Measurements from ENCODE around the gene EMC9.

The EMC9 gene

GRCh38 chr14:24122416-24122815 is 19.0 kb downstream of the EMC9 start:
- H3K4me3 Mint-ChIP-seq = no peak overlapping the region

GRCh38 chr14:24121210-24121609 is 20.2 kb downstream of the EMC9 start:
- no peak overlapping the region for H3K4me3 Mint-ChIP-seq
- H3K36me3 Mint-ChIP-seq = peaks cover 25% of the 10 kb centered on the region
- no peak for DNase-seq (ENCODE audit: low spot score in 2 of 2)
- ATAC-seq (ENCODE audit: low read depth) = no peak
- peak overlapping the region; percentile 98 for H3K27ac Mint-ChIP-seq
- H3K27me3 Mint-ChIP-seq = no peaks in the 10 kb centered on the region
- peaks cover 32% of the 10 kb centered on the region for H3K4me1 Mint-ChIP-seq
- H3K9me3 Mint-ChIP-seq = no peaks in the 10 kb centered on the region

More at GRCh38 chr14:24122416-24122815, 19.0 kb downstream of the EMC9 start:
- Mint-ChIP-seq H3K27ac (peak overlapping the region; percentile 98), H3K36me3 (peaks cover 19% of the 10 kb centered on the region), H3K27me3 (no peaks in the 10 kb centered on the region), H3K9me3 (no peaks in the 10 kb centered on the region), H3K4me1 (peaks cover 28% of the 10 kb centered on the region)
- DNase-seq (ENCODE audit: low spot score in 2 of 2) = no peak
- ATAC-seq (ENCODE audit: low read depth) = peak; percentile 66

DNA sequence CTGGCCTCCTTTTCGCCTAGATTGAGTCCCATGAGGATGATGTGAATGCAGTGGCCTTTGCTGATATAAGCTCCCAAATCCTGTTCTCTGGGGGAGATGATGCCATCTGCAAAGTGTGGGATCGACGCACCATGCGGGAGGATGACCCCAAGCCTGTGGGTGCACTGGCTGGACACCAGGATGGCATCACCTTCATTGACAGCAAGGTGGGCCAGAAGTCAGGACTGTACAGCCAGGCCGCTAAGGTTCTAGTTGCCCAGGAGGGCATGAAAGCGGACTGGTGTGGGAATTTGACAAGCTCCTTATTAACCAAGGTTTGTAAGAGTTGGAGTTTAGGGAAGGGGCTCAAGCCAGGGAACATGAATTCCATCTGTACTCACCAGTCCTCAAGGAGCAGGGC is 21.7 kb downstream of the EMC9 start:
- no peak overlapping the region for H3K4me3 Mint-ChIP-seq
- ATAC-seq (ENCODE audit: low read depth) = no peak

DNA sequence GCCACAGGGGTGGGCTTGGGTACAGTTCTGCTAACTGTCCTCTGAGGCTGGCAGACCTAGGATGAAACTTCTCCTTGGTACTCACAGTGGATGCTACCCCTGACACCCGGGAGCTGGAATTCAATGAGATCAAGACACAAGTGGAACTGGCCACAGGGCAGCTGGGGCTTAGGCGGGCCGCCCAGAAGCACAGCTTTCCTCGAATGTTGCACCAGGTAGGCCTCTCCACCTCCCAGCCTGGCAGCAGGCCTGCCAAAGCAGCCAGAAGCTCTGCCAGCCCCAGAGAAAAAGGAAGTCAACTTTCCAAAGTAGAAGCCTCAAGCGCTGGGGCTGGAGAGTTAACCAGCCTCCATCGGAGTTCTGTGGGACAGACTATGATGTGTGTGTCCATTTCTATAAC is 24.2 kb downstream of the EMC9 start:
- Mint-ChIP-seq H3K27ac (no peak overlapping the region), H3K4me3 (no peak overlapping the region), H3K27me3 (no peaks in the 10 kb centered on the region), H3K4me1 (peaks cover 18% of the 10 kb centered on the region), H3K9me3 (no peaks in the 10 kb centered on the region), H3K36me3 (peaks cover 21% of the 10 kb centered on the region)
- DNase-seq (ENCODE audit: low spot score in 2 of 2) = no peak
- no peak for ATAC-seq (ENCODE audit: low read depth)

More for the DNA sequence above, 21.7 kb downstream of the EMC9 start:
- no peak overlapping the region for H3K27ac Mint-ChIP-seq
- peaks cover 37% of the 10 kb centered on the region for H3K4me1 Mint-ChIP-seq
- peaks cover 25% of the 10 kb centered on the region for H3K36me3 Mint-ChIP-seq
- DNase-seq (ENCODE audit: low spot score in 2 of 2) = no peak
- H3K9me3 Mint-ChIP-seq = no peaks in the 10 kb centered on the region
- no peaks in the 10 kb centered on the region for H3K27me3 Mint-ChIP-seq

DNA sequence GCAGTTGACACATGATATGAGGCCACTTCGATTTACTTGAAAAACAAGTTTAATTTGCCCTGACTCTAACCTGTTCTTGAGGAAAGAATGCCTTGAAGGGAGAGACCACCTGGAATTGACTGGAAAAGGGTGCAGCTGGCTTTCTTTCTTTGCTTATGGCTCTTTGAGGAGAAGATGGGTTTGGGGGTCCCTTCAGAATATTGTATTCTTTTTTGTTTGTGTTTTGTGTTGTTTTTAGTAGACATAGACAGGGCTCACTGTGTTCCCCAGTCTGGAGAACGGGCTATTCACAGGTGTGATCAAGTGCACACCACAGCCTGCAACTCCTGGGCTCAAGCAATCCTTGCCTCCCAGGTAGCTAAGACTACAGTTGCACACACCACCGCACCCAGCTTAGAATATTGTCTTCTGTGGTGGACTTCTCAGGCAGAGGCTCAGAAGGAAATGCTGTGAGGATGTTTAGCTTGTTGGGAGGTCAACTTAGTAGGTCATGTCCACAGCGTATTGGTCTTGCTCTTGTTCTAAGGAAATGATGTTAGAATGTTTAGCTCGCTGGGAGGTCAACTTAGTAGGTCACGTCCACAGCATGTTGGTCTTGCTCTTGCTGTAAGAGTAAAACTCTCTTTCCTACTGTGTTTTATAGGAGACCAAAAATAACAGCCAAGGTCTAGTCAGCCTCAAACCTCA is 25.1 kb downstream of the EMC9 start:
- Mint-ChIP-seq H3K4me1 (peaks cover 16% of the 10 kb centered on the region), H3K27ac (peak overlapping the region; percentile 53), H3K4me3 (peak overlapping the region; percentile 99), H3K9me3 (no peaks in the 10 kb centered on the region), H3K36me3 (peaks cover 18% of the 10 kb centered on the region), H3K27me3 (no peaks in the 10 kb centered on the region)
- no peak for DNase-seq (ENCODE audit: low spot score in 2 of 2)
- no peak for ATAC-seq (ENCODE audit: low read depth)

- peak overlapping the region; percentile 99 for H3K4me3 Mint-ChIP-seq
- H3K27me3 Mint-ChIP-seq = no peaks in the 10 kb centered on the region
- peaks cover 18% of the 10 kb centered on the region for H3K36me3 Mint-ChIP-seq
- no peak for DNase-seq (ENCODE audit: low spot score in 2 of 2)
- peak overlapping the region; percentile 97 for H3K27ac Mint-ChIP-seq
- H3K4me1 Mint-ChIP-seq = peaks cover 16% of the 10 kb centered on the region
- no peaks in the 10 kb centered on the region for H3K9me3 Mint-ChIP-seq
- no peak for ATAC-seq (ENCODE audit: low read depth)
Observed at GRCh38 chr14:24115422-24116127, 25.8 kb downstream of the EMC9 start.

DNA sequence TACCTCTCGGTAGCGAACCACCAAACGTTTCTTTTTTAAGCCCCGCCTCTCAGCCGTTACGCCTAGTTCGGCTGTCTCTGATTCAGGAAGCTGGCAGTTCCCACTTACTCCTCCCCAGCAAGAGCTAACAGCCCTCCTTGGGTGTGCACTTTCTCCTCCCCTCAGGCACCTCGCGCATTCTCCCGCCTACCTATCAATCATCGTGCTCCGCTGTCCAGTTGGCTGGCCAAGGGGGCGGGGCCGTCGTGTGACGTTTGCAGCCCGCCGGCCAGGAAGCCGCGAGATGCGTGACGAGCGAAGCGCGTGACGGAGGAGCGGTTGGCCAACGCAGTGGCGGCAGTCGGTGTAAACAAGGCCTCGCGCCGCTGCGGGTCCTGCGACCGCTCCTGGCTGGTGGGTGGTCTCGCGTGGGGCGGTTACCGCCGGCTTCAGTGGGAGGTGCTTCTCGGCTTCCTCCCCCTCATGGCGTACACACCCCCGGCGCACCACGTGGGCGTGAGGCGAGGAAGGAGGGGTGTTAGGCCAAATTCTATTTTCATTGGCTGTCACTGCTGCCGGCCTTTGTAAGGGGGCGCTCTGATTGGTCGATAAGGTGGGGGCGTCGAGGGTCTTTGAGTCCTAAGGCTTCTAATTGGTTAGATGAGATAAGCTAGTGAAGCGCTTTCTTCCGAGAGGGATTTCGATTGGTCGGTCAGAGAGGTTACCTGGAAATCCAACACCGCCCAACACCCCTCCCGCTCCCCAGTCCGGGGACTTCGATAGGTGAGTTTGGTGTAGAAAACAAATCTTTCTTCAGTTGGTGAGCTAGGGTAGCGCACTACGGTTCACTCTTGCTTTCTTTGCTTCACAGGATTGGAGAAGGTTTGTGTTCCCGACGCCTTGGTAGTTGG is 26.6 kb downstream of the EMC9 start, which contains the start of the genes DCAF11 and NRL:
Gene DCAF11 (plus strand): TSS at position 246 of the 890 bp plus-strand sequence. CDS start 818 bp downstream, outside the sequence.
Gene NRL (minus strand): TSS at position 418 of the 890 bp plus-strand sequence. CDS start 32,101 bp downstream, outside the sequence.
- Mint-ChIP-seq H3K4me1 (peaks cover 16% of the 10 kb centered on the region), H3K27ac (peak within 1 kb of the TSS; percentile 97), H3K9me3 (no peaks in the 10 kb centered on the region), H3K4me3 (peak within 1 kb of the TSS; percentile 99), H3K27me3 (no peaks in the 10 kb centered on the region), H3K36me3 (peaks cover 18% of the 10 kb centered on the region)
- peak; percentile 81 for ATAC-seq (ENCODE audit: low read depth)
- peak; percentile 98 for DNase-seq (ENCODE audit: low spot score in 2 of 2)

DNA sequence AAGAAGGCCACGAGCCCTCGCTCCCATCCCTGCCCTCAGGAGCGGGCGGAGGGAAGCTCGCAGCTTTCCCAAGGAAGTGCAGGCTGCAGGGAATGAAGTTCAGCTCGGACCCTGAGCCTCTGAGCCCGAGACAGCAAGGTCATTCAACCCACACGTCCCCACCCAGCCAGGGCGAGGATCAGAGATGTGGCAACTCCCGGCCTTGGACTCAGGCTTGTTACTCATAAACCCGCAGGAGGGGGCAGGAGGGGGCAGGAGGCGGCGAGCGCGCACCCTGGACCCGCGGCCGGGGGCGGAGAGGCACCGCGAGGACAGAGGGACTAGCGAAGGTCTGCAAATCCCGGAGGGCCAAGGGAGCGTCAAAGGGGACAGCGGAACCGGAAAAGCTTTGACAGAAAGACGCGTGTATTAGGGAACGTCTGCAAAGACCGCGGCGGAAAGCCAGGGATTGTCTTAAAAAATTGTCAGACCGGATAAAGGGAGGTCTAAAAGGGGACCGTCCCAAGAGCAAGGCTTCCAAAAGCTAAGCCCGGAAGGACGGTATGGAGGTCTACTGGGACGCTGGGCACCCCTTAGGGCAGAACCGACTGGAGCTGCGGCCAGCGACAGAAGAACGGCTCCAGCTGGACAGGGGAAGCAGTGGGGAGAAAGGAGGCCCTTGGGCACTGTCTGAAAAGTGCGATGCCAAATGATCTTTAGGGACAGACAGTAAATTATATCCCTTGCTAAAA is 27.4 kb downstream of the EMC9 start:
- Mint-ChIP-seq H3K27me3 (no peaks in the 10 kb centered on the region), H3K9me3 (no peaks in the 10 kb centered on the region), H3K4me1 (peaks cover 16% of the 10 kb centered on the region), H3K27ac (peak overlapping the region; percentile 97), H3K4me3 (peak overlapping the region; percentile 99), H3K36me3 (peaks cover 12% of the 10 kb centered on the region)
- DNase-seq (ENCODE audit: low spot score in 2 of 2) = peak in 1 of 2 donors; percentile 74
- peak; percentile 17 for ATAC-seq (ENCODE audit: low read depth)

DNA sequence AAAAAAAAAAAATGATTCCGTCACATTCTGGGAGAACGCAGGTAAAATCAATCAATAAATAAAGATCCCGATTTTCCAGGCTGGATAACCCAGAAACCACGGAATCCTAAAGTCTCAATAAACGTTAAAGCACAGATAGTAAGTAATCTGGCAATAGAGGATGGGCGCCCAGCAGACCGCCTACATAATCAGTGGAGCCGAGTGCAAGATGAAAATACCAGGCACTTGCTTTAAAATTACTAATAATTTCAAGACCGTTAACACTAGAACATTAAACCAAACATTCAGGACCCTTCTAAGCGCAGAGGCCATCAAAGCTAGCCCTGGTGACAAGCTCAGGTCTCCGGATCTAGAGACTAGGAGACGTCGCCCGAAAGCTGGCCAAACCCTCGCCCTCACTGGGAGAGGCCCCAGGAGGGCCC is 28.0 kb downstream of the EMC9 start:
- peaks cover 20% of the 10 kb centered on the region for H3K4me1 Mint-ChIP-seq
- H3K27ac Mint-ChIP-seq = peak overlapping the region; percentile 97
- no peaks in the 10 kb centered on the region for H3K27me3 Mint-ChIP-seq
- H3K36me3 Mint-ChIP-seq = peaks cover 6% of the 10 kb centered on the region
- ATAC-seq (ENCODE audit: low read depth) = no peak
- H3K9me3 Mint-ChIP-seq = no peaks in the 10 kb centered on the region
- no peak for DNase-seq (ENCODE audit: low spot score in 2 of 2)
- H3K4me3 Mint-ChIP-seq = peak overlapping the region; percentile 99

- no peak for DNase-seq (ENCODE audit: low spot score in 2 of 2)
- no peaks in the 10 kb centered on the region for H3K9me3 Mint-ChIP-seq
- no peaks in the 10 kb centered on the region for H3K27me3 Mint-ChIP-seq
- H3K4me3 Mint-ChIP-seq = no peak overlapping the region
- peaks cover 9% of the 10 kb centered on the region for H3K4me1 Mint-ChIP-seq
- ATAC-seq (ENCODE audit: low read depth) = no peak
- no peak overlapping the region for H3K27ac Mint-ChIP-seq
- no peaks in the 10 kb centered on the region for H3K36me3 Mint-ChIP-seq
Observed at GRCh38 chr14:24110523-24110922, 30.9 kb downstream of the EMC9 start.

DNA sequence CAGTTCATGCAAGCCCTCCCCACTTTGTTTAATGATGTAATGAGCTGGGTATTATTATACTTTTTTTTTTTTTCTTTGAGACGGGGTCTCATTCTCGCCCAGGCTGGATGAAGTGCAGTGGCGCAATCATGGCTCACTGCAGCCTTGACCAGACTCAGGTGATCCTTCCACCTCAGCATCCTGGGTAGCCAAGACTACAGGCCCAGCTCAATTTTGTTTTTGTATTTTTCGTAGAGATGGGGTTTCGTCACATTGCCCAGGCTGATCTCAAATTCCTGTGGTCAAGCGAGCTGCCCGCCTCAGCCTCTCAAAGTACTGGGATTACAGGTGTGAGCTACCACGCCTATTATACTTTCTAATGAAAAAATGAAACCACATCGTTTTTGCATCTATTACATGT is 31.3 kb downstream of the EMC9 start:
- H3K4me3 Mint-ChIP-seq = no peak overlapping the region
- no peaks in the 10 kb centered on the region for H3K9me3 Mint-ChIP-seq
- H3K36me3 Mint-ChIP-seq = no peaks in the 10 kb centered on the region
- H3K27me3 Mint-ChIP-seq = no peaks in the 10 kb centered on the region
- H3K27ac Mint-ChIP-seq = no peak overlapping the region
- peaks cover 6% of the 10 kb centered on the region for H3K4me1 Mint-ChIP-seq
- no peak for ATAC-seq (ENCODE audit: low read depth)
- DNase-seq (ENCODE audit: low spot score in 2 of 2) = no peak

DNA sequence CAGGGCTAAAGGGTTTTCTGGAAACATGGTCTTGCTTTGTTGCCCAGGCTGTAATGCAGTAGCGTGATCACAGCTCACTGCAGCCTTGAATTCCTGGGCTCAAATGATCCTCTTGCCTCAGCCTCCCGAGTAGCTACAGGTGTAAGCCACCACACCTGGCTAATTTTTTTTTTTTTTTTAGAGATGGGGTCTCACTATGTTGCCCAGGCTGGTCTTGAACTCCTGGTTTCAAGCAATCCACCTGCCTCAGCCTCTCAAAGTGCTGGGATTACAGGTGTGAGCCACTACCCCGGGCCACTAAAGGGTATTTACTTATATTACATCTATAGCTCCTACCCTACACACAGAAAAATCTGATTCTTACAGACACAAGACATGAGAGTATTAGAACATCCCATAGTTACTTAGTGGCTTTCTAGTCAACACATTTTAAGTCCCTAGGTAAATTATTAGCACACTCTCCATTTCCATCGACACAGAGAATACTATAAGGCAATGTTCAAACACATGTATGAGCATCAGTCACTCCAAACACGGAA is 33.0 kb downstream of the EMC9 start:
- Mint-ChIP-seq H3K9me3 (no peaks in the 10 kb centered on the region), H3K4me1 (peaks cover 6% of the 10 kb centered on the region), H3K4me3 (no peak overlapping the region), H3K27me3 (no peaks in the 10 kb centered on the region), H3K36me3 (peaks cover 7% of the 10 kb centered on the region), H3K27ac (peak overlapping the region; percentile 87)
- DNase-seq (ENCODE audit: low spot score in 2 of 2) = no peak
- ATAC-seq (ENCODE audit: low read depth) = peak; percentile 10

- peaks cover 7% of the 10 kb centered on the region for H3K4me1 Mint-ChIP-seq
- peaks cover 9% of the 10 kb centered on the region for H3K36me3 Mint-ChIP-seq
- H3K9me3 Mint-ChIP-seq = no peaks in the 10 kb centered on the region
- no peak overlapping the region for H3K4me3 Mint-ChIP-seq
- ATAC-seq (ENCODE audit: low read depth) (no peak), DNase-seq (ENCODE audit: low spot score in 2 of 2) (no peak)
- H3K27ac Mint-ChIP-seq = no peak overlapping the region
- no peaks in the 10 kb centered on the region for H3K27me3 Mint-ChIP-seq
Observed at GRCh38 chr14:24106672-24107271, 34.6 kb downstream of the EMC9 start.
